Suprapubic skin (tissue), 4 donors: ENCODE results near the gene MAP3K4. TPM values are rescaled to one million over a fixed set of nuclear protein-coding genes. Genes with fewer than 3 reads are reported as not detected.

Experiments used
- DNase-seq, 2 donors: peaks; one replicate each; pipeline ENCODE4 v3.0.0-alpha.2; 2019; ENCODE audit warnings: low spot score in 2 of 2
- H3K27ac ChIP-seq: fragments of 200-600 bp; sonication (generic); one replicate; pipeline ENCODE4 v1.5.1; 2019
- H3K27me3 ChIP-seq: fragments of 200-600 bp; sonication (generic); one replicate; pipeline ENCODE4 v1.5.1; 2019
- H3K36me3 ChIP-seq: fragments of 200-600 bp; sonication (generic); one replicate; pipeline ENCODE4 v1.5.1; 2019
- H3K4me1 ChIP-seq: fragments of 200-600 bp; sonication (generic); one replicate; pipeline ENCODE4 v1.5.1; 2019
- H3K4me3 ChIP-seq: fragments of 200-600 bp; sonication (generic); one replicate; pipeline ENCODE4 v1.5.1; 2019; ENCODE audit warnings: mild to moderate bottlenecking
- H3K9me3 ChIP-seq: fragments of 200-600 bp; sonication (generic); one replicate; pipeline ENCODE4 v1.5.1; 2019
- CTCF ChIP-seq, 2 donors: fragments of 200-600 bp in 1 of 2; fragments of 450-650 bp in 1 of 2; sonication (generic) in 1 of 2; IDR thresholded peaks; one replicate each; pipeline ENCODE4 v1.5.1; 2016 to 2019; ENCODE audit warnings: antibody characterized with exemption in 2 of 2, mild to moderate bottlenecking in 1 of 2, moderate library complexity in 1 of 2
- EP300 ChIP-seq: sonication (generic); formaldehyde crosslinking; IDR thresholded peaks from one replicate; pipeline ENCODE4 v1.6.1; 2017; ENCODE audit warnings: antibody characterized with exemption
- POLR2A ChIP-seq, 2 donors: fragments of 450-650 bp; IDR thresholded peaks; one replicate each; pipeline ENCODE4 v1.6.1; 2017; ENCODE audit warnings: antibody characterized with exemption in 2 of 2, mild to moderate bottlenecking in 2 of 2, moderate library complexity in 2 of 2
- POLR2AphosphoS5 ChIP-seq, 3 donors: sonication (generic); formaldehyde crosslinking; IDR thresholded peaks; one replicate each; pipeline ENCODE4 v1.6.1; 2017; ENCODE audit warnings: antibody characterized with exemption in 3 of 3
- WGBS: methylation state at CpG from one replicate; pipeline ENCODE4 v1.1.5; 2018; 5-methylcytosine and 5-hydroxymethylcytosine counted together
- total RNA-seq, 4 donors: library from RNA; depleted of rRNA; stranded (reverse); fragments of >200 nt; gene quantifications; one replicate each; pipeline ENCODE4 v1.1.0, GENCODE V29; 2016

Gene MAP3K4
- total RNA-seq, 4 donors from 2014 or later, result 29.2 to 83.2 (median 45.2) TPM

GRCh38 chr6:161151059-161151645, 159.6 kb downstream of the MAP3K4 start:
- no peak for TF ChIP-seq EP300
- TF ChIP-seq CTCF (IDR thresholded peaks at IDR 0.05), result no peak
- TF ChIP-seq POLR2A (IDR thresholded peaks at IDR 0.05), result no peak
- TF ChIP-seq POLR2AphosphoS5 (IDR thresholded peaks at IDR 0.05), result no peak
- no peak overlapping the region for H3K27ac ChIP-seq
- H3K9me3 ChIP-seq, result no peaks in the 10 kb centered on the region
- 95% methylated on average over 18 of the region's 18 CpGs for WGBS
- H3K4me3 ChIP-seq, result no peak overlapping the region
- H3K4me1 ChIP-seq, result no peaks in the 10 kb centered on the region
- H3K36me3 ChIP-seq, result peaks cover 8% of the 10 kb centered on the region
- H3K27me3 ChIP-seq, result no peaks in the 10 kb centered on the region
- no peak for DNase-seq

- H3K27me3 ChIP-seq, result no peaks in the 10 kb centered on the region
- WGBS, result 92% methylated on average over 15 of the region's 19 CpGs
- H3K9me3 ChIP-seq, result no peaks in the 10 kb centered on the region
- H3K27ac ChIP-seq, result no peak overlapping the region
- H3K4me1 ChIP-seq, result no peaks in the 10 kb centered on the region
- no peak overlapping the region for H3K4me3 ChIP-seq
- TF ChIP-seq POLR2A (IDR thresholded peaks at IDR 0.05) (no peak), EP300 (no peak), CTCF (IDR thresholded peaks at IDR 0.05) (no peak), POLR2AphosphoS5 (IDR thresholded peaks at IDR 0.05) (no peak)
- no peak for DNase-seq
- H3K36me3 ChIP-seq, result peaks cover 8% of the 10 kb centered on the region
Observed at GRCh38 chr6:161151660-161152526, 160.3 kb downstream of the MAP3K4 start.

- 86% methylated on average over 9 of the region's 9 CpGs for WGBS
- TF ChIP-seq CTCF (IDR thresholded peaks at IDR 0.05) (no peak), EP300 (no peak), POLR2A (IDR thresholded peaks at IDR 0.05) (no peak), POLR2AphosphoS5 (IDR thresholded peaks at IDR 0.05) (no peak)
- Histone ChIP-seq H3K36me3 (peaks cover 9% of the 10 kb centered on the region), H3K4me3 (no peak overlapping the region), H3K9me3 (no peaks in the 10 kb centered on the region), H3K4me1 (no peaks in the 10 kb centered on the region), H3K27ac (no peak overlapping the region), H3K27me3 (no peaks in the 10 kb centered on the region)
- DNase-seq, result no peak
Observed at GRCh38 chr6:161152527-161152862, 160.9 kb downstream of the MAP3K4 start.

GRCh38 chr6:161152907-161153662, 161.5 kb downstream of the MAP3K4 start:
- Histone ChIP-seq H3K36me3 (peaks cover 12% of the 10 kb centered on the region), H3K4me3 (no peak overlapping the region), H3K27ac (no peak overlapping the region), H3K27me3 (no peaks in the 10 kb centered on the region), H3K4me1 (no peaks in the 10 kb centered on the region), H3K9me3 (no peaks in the 10 kb centered on the region)
- WGBS, result 93% methylated on average over 17 of the region's 18 CpGs
- no peak for DNase-seq
- TF ChIP-seq CTCF (IDR thresholded peaks at IDR 0.05) (no peak), POLR2AphosphoS5 (IDR thresholded peaks at IDR 0.05) (no peak), POLR2A (IDR thresholded peaks at IDR 0.05) (no peak), EP300 (no peak)

GRCh38 chr6:161153725-161154124, 162.2 kb downstream of the MAP3K4 start:
- Histone ChIP-seq H3K4me1 (no peaks in the 10 kb centered on the region), H3K4me3 (no peak overlapping the region), H3K36me3 (peaks cover 12% of the 10 kb centered on the region), H3K27ac (no peak overlapping the region), H3K27me3 (no peaks in the 10 kb centered on the region), H3K9me3 (no peaks in the 10 kb centered on the region)
- no peak for DNase-seq
- WGBS, result 92% methylated on average over 10 of the region's 10 CpGs
- TF ChIP-seq POLR2A (IDR thresholded peaks at IDR 0.05) (no peak), CTCF (IDR thresholded peaks at IDR 0.05) (no peak), EP300 (no peak)
